GM18505 (cell line): ENCODE data around the gene TBC1D2B.
"Not testable (repeated sequence)": the region's sequence is repeated elsewhere in the genome, so short reads cannot be mapped to it uniquely, and the experiment has no call there.

Experiments used
- ATAC-seq: cut with Tn5 transposase; IDR thresholded peaks from one replicate; pipeline ENCODE4 v1.9.1; 2021; ENCODE audit not compliant: unreplicated experiment
- POLR2A ChIP-seq: IDR thresholded peaks from 4 replicates; pipeline ENCODE4 v1.6.1; 2011; ENCODE audit warnings: borderline replicate concordance; ENCODE audit not compliant: insufficient read depth, insufficient read length; ENCODE audit errors: extremely low read depth

TBC1D2B gene

GRCh38 chr15:77998592-77998991, 78.9 kb downstream of the TBC1D2B start:
- no peak for ATAC-seq
- TF ChIP-seq POLR2A, result no peak

GRCh38 chr15:77997761-77998554, 79.6 kb downstream of the TBC1D2B start:
- ATAC-seq, result not testable (repeated sequence)

GRCh38 chr15:77997221-77997620, 80.3 kb downstream of the TBC1D2B start:
- not testable (repeated sequence) for ATAC-seq

GRCh38 chr15:77996713-77997171, 80.8 kb downstream of the TBC1D2B start:
- not testable (repeated sequence) for ATAC-seq

GRCh38 chr15:77996226-77996625, 81.3 kb downstream of the TBC1D2B start:
- ATAC-seq, result not testable (repeated sequence)

GRCh38 chr15:77995537-77995918, 82.0 kb downstream of the TBC1D2B start:
- not testable (repeated sequence) for ATAC-seq

GRCh38 chr15:77994893-77995536, 82.5 kb downstream of the TBC1D2B start:
- not testable (repeated sequence) for ATAC-seq

- ATAC-seq, result peak; percentile 58
These were observed 83.4 kb downstream of the TBC1D2B start for GRCh38 chr15:77993970-77994693.

- TF ChIP-seq POLR2A, result no peak
- ATAC-seq, result peak; percentile 20
These were observed 84.1 kb downstream of the TBC1D2B start for GRCh38 chr15:77993374-77993911.

GRCh38 chr15:77992356-77993222, 84.9 kb downstream of the TBC1D2B start:
- ATAC-seq, result no peak
- TF ChIP-seq POLR2A, result no peak

GRCh38 chr15:77991658-77992201, 85.8 kb downstream of the TBC1D2B start:
- ATAC-seq, result not testable (repeated sequence)

GRCh38 chr15:77991029-77991406, 86.5 kb downstream of the TBC1D2B start:
- no peak for ATAC-seq
- TF ChIP-seq POLR2A, result no peak

- no peak for TF ChIP-seq POLR2A
- ATAC-seq, result no peak
These were observed 88.0 kb downstream of the TBC1D2B start for GRCh38 chr15:77989296-77990143.
